ENCODE data around the gene ADGRL1.

The ADGRL1 gene

GRCh38 chr19:14107581-14108461 lies 98.1 kb downstream of the ADGRL1 start:
- no peak for DNase-seq

GRCh38 chr19:14106840-14107239 lies 99.1 kb downstream of the ADGRL1 start:
- no peak for DNase-seq

- no peak for DNase-seq
Observed at GRCh38 chr19:14105680-14106079, 100.3 kb downstream of the ADGRL1 start.

- no peak for DNase-seq
Observed at GRCh38 chr19:14103310-14103709, 102.7 kb downstream of the ADGRL1 start.

- DNase-seq: no peak
Observed at GRCh38 chr19:14102756-14103155, 103.2 kb downstream of the ADGRL1 start.

- no peak for DNase-seq
Observed at GRCh38 chr19:14102102-14102696, 103.8 kb downstream of the ADGRL1 start.

GRCh38 chr19:14101003-14101545 lies 104.9 kb downstream of the ADGRL1 start:
- DNase-seq: no peak

All from NCI-H748 treated with DMSO at 0.1 percent for 48 hours (cell line).